Urinary bladder (tissue), 4 donors: Measurements from ENCODE around the gene SHISA7. TPM values are rescaled to one million over a fixed set of nuclear protein-coding genes. Genes with fewer than 3 reads are reported as not detected.

ENCODE experiments used
- DNase-seq: peaks from one replicate; pipeline ENCODE4 v3.0.0-alpha.2; 2015; ENCODE audit errors: extremely low spot score
- H3K27ac ChIP-seq: one replicate; pipeline ENCODE4 v1.5.1; 2013; ENCODE audit warnings: low read depth, mild to moderate bottlenecking, moderate library complexity
- H3K36me3 ChIP-seq: one replicate; pipeline ENCODE4 v1.6.1; 2013; ENCODE audit warnings: mild to moderate bottlenecking, moderate library complexity; ENCODE audit not compliant: insufficient read depth
- H3K4me1 ChIP-seq: one replicate; pipeline ENCODE4 v1.6.1; 2013; ENCODE audit warnings: mild to moderate bottlenecking, moderate library complexity; ENCODE audit not compliant: insufficient read depth
- H3K4me3 ChIP-seq: one replicate; pipeline ENCODE4 v1.5.1; 2013; ENCODE audit warnings: low read depth, low read length
- WGBS: extraction: QIAGEN DNeasy Blood & Tissue Kit; methylation state at CpG from one replicate; pipeline ENCODE4 v1.1.7; 2013; 5-methylcytosine and 5-hydroxymethylcytosine counted together
- polyA plus RNA-seq: library from polyadenylated mRNA; stranded (reverse); fragments of 200-250 nt; gene quantifications from one replicate; pipeline ENCODE4 v1.2.3, GENCODE V29; 2013
- total RNA-seq: library from RNA; depleted of rRNA; stranded (reverse); fragments of >200 nt; gene quantifications from one replicate; pipeline ENCODE4 v1.2.3, GENCODE V29; 2014
- donor health status: healthy with polysubstance abuse.
- donor health status: healthy.

SHISA7 gene
- total RNA-seq (0.16 TPM), polyA plus RNA-seq (0.05 TPM)

- H3K4me1 ChIP-seq = no peaks in the 10 kb centered on the region
- DNase-seq = no peak
- H3K36me3 ChIP-seq = no peaks in the 10 kb centered on the region
- no peak within 1 kb of the TSS for H3K27ac ChIP-seq
- WGBS = 1% methylated on average over 43 of the region's 43 CpGs
- no peak within 1 kb of the TSS for H3K4me3 ChIP-seq
Measured at GRCh38 chr19:55443045-55443823, at the start of gene SHISA7. SHISA7 (minus strand) TSS chr19:55443300; CDS start chr19:55442863, 437 bp downstream.

- 42% methylated on average over 12 of the region's 12 CpGs for WGBS
- Histone ChIP-seq H3K4me3 (no peak overlapping the region), H3K4me1 (no peaks in the 10 kb centered on the region), H3K27ac (no peak overlapping the region), H3K36me3 (no peaks in the 10 kb centered on the region)
- no peak for DNase-seq
Measured at GRCh38 chr19:55492362-55492944, 49.4 kb upstream of the SHISA7 start.

GRCh38 chr19:55491546-55492360, 48.7 kb upstream of the SHISA7 start:
- H3K36me3 ChIP-seq = no peaks in the 10 kb centered on the region
- WGBS = 70% methylated on average over 24 of the region's 24 CpGs
- H3K4me1 ChIP-seq = no peaks in the 10 kb centered on the region
- H3K4me3 ChIP-seq = no peak overlapping the region
- no peak for DNase-seq
- no peak overlapping the region for H3K27ac ChIP-seq

GRCh38 chr19:55490478-55491432, 47.7 kb upstream of the SHISA7 start:
- DNase-seq = no peak
- no peak overlapping the region for H3K4me3 ChIP-seq
- H3K4me1 ChIP-seq = no peaks in the 10 kb centered on the region
- H3K27ac ChIP-seq = no peak overlapping the region
- WGBS = 75% methylated on average over 52 of the region's 52 CpGs
- no peaks in the 10 kb centered on the region for H3K36me3 ChIP-seq

- DNase-seq = no peak
- 68% methylated on average over 21 of the region's 21 CpGs for WGBS
- Histone ChIP-seq H3K27ac (no peak overlapping the region), H3K4me1 (no peaks in the 10 kb centered on the region), H3K4me3 (no peak overlapping the region), H3K36me3 (no peaks in the 10 kb centered on the region)
Measured at GRCh38 chr19:55489711-55490477, 46.8 kb upstream of the SHISA7 start.

GRCh38 chr19:55488986-55489710, 46.0 kb upstream of the SHISA7 start:
- Histone ChIP-seq H3K4me1 (no peaks in the 10 kb centered on the region), H3K36me3 (no peaks in the 10 kb centered on the region), H3K4me3 (no peak overlapping the region), H3K27ac (no peak overlapping the region)
- WGBS = 56% methylated on average over 36 of the region's 36 CpGs
- DNase-seq = no peak

GRCh38 chr19:55487924-55488687, 45.0 kb upstream of the SHISA7 start, which contains the start of gene SSC5D:
SSC5D (plus strand) TSS chr19:55488436; CDS start chr19:55488590, 154 bp downstream.
- H3K36me3 ChIP-seq = no peaks in the 10 kb centered on the region
- H3K4me3 ChIP-seq = no peak within 1 kb of the TSS
- H3K4me1 ChIP-seq = no peaks in the 10 kb centered on the region
- 12% methylated on average over 19 of the region's 21 CpGs for WGBS
- peak within 1 kb of the TSS; percentile 69 for H3K27ac ChIP-seq
- no peak for DNase-seq

GRCh38 chr19:55486971-55487923, 44.1 kb upstream of the SHISA7 start:
- no peak overlapping the region for H3K4me3 ChIP-seq
- H3K27ac ChIP-seq = peak overlapping the region; percentile 69
- no peaks in the 10 kb centered on the region for H3K4me1 ChIP-seq
- WGBS = 21% methylated on average over 27 of the region's 27 CpGs
- DNase-seq = no peak
- no peaks in the 10 kb centered on the region for H3K36me3 ChIP-seq

- no peak overlapping the region for H3K4me3 ChIP-seq
- no peaks in the 10 kb centered on the region for H3K36me3 ChIP-seq
- no peak for DNase-seq
- H3K27ac ChIP-seq = no peak overlapping the region
- H3K4me1 ChIP-seq = no peaks in the 10 kb centered on the region
- WGBS = 78% methylated on average over 53 of the region's 53 CpGs
Measured at GRCh38 chr19:55486043-55486970, 43.2 kb upstream of the SHISA7 start.
